ENCODE results near the gene SDC4.

SDC4 gene

GRCh38 chr20:45306431-45306982, 41.7 kb downstream of the SDC4 start, which contains the start of gene RBPJL:
Gene RBPJL (plus strand): TSS chr20:45306840. CDS start chr20:45306923, 83 bp downstream.
- no peak within 1 kb of the TSS for H3K4me3 ChIP-seq (ENCODE audit: low read length)
- DNase-seq (ENCODE audit: low read depth, low spot score) = no peak

- no peak for DNase-seq (ENCODE audit: low read depth, low spot score)
- H3K4me3 ChIP-seq (ENCODE audit: low read length) = no peak overlapping the region
These were observed 43.0 kb downstream of the SDC4 start for GRCh38 chr20:45305262-45305661.

- no peak for DNase-seq (ENCODE audit: low read depth, low spot score)
- no peak overlapping the region for H3K4me3 ChIP-seq (ENCODE audit: low read length)
These were observed 43.7 kb downstream of the SDC4 start for GRCh38 chr20:45304464-45304999.

DNA sequence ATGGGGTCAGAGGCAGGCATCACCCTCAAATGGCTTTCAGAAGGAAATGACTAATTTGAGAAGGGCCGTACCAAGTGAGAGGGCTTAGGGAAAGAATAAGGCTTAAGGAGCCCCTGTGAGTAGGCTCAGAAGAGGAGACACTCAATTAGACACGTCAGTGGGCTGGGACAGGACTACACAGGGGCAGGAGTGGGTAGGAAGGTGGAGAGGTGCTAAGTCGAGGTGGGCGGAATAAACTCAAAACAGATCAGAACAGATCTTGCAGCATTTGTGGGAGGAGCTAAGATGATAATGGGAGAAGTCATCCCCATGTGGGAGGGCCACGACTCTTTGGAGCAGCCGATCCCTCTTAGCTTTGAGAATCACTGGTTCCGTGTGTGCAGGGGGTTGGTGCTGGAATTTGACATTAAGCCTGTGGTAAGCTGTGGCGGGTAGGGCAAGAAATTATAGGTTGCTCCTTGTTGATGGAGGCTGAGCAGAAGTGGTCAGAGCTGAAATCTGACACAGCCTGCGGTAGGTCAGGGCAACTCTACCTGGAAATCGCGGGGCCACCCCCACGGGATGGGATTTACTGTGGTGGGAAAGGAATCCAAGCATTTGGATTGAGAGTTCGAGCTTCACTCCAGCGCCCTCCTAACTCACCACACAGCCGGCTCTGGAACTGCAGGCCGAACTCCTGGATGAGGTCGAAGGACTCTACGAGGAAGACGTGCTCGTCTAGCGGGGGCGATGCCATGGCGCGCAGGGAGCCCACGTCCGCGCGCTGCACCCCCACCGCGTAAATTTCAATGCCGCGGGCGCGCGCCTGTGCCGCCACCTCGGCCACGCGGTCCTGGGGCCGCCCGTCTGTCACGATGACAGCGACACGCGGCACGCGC, 44.4 kb downstream of the SDC4 start:
- no peak for DNase-seq (ENCODE audit: low read depth, low spot score)
- no peak overlapping the region for H3K4me3 ChIP-seq (ENCODE audit: low read length)

DNA sequence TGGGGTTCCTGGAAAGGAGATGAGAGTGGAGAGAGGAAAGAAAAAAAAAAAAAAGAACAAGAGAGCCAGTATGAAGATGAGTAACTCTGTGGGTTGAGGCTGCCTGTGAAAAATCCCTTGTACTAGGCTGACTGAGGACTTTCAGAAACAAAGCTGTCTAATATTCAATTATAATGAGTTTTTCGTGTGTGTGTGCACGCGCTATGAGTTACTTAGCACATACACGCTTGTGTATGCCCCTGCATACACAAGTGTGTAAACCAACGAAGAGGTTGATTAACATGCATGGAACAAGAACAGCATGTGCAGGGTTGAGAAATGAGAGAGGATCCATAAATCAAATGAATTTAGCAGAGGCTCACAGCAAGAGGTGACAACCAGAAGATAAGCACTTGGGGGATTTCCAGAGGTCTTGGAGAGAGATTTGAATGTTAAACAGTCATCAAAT, 46.4 kb downstream of the SDC4 start:
- no peak overlapping the region for H3K4me3 ChIP-seq (ENCODE audit: low read length)
- DNase-seq (ENCODE audit: low read depth, low spot score) = no peak

DNA sequence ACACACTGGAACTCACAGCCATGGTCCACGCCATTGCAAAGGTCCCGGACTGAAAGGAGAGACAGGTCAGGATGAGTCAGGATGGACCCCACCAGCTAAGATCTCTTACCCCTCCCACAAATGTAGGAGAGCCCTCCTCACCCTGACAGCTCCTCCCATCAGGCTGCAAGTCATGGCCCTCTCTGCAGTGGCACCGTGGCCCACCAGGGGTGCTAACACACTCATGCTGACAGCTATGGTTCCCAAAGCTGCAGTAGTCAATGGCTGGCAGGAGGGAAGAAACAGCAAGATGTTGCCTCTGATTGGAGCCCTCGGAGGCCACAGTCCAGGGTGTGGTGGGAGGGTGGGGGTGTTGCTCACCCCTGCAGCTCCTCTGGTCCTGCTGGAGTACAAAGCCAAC, 47.3 kb downstream of the SDC4 start:
- peak; percentile 45 for DNase-seq (ENCODE audit: low read depth, low spot score)
- H3K4me3 ChIP-seq (ENCODE audit: low read length) = no peak overlapping the region

GRCh38 chr20:45299786-45300185, 48.4 kb downstream of the SDC4 start:
- H3K4me3 ChIP-seq (ENCODE audit: low read length) = no peak overlapping the region
- DNase-seq (ENCODE audit: low read depth, low spot score) = no peak

- no peak for DNase-seq (ENCODE audit: low read depth, low spot score)
- no peak overlapping the region for H3K4me3 ChIP-seq (ENCODE audit: low read length)
These were observed 50.3 kb downstream of the SDC4 start for GRCh38 chr20:45297786-45298497.

GRCh38 chr20:45294659-45295058, 53.6 kb downstream of the SDC4 start:
- no peak overlapping the region for H3K4me3 ChIP-seq (ENCODE audit: low read length)
- DNase-seq (ENCODE audit: low read depth, low spot score) = no peak

- no peak for DNase-seq (ENCODE audit: low read depth, low spot score)
- H3K4me3 ChIP-seq (ENCODE audit: low read length) = no peak overlapping the region
These were observed 54.2 kb downstream of the SDC4 start for GRCh38 chr20:45294003-45294368.

DNA sequence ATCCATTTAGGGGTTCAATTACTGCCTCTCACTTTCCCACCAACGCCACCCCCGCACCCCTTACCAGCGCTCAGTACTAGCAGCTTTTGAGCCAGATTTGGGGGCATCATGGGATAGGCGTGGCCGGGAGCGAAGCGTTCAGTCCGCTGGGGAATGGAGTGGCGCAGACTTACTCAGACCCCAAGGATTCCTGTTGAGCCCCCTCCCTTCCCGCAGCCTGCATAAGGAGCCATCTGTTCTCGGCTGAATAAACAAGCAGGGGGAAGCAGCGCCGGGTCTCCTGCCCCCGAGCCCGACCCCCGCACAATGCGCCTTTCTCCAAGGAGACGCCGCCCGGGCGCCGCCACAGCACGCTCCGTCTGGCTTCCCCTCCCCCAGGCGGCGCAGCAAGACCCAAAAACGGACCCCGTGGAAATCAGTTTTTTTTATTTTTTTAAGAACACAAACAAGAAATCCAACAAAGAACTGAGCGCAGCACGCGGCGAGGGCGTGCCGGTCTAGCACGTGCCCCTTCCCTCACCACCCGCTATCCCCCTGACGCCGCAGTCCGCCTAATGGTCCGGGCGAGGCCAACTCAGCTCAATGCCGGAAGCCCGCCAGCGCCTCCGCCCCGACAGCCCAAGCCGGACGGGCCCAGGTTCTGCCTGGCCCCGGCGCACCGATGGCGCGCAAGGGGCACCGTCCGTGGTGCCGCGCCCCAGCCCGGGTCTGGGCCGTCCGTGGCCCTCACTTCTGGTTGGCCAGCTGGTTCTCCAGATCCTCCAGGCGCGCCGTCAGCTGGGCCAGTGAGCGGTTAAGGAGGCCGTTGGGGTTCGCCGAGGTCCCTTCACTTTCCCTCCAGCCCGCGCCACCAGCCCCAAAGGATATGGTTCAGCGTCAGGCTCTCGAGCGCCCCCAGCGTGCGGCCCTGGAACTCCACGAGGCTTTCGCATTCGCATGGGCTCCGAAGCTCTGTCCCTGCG, 54.9 kb downstream of the SDC4 start:
- H3K4me3 ChIP-seq (ENCODE audit: low read length) = no peak overlapping the region
- DNase-seq (ENCODE audit: low read depth, low spot score) = no peak

- no peak for DNase-seq (ENCODE audit: low read depth, low spot score)
These were observed 55.9 kb downstream of the SDC4 start for GRCh38 chr20:45292343-45292742.

GRCh38 chr20:45291526-45291925, 56.7 kb downstream of the SDC4 start:
- no peak overlapping the region for H3K4me3 ChIP-seq (ENCODE audit: low read length)
- DNase-seq (ENCODE audit: low read depth, low spot score) = no peak

More at GRCh38 chr20:45292343-45292742, 55.9 kb downstream of the SDC4 start:
- H3K4me3 ChIP-seq (ENCODE audit: low read length) = no peak overlapping the region

GRCh38 chr20:45290677-45291355, 57.4 kb downstream of the SDC4 start:
- DNase-seq (ENCODE audit: low read depth, low spot score) = peak; percentile 42

GRCh38 chr20:45289942-45290676, 58.1 kb downstream of the SDC4 start:
- H3K4me3 ChIP-seq (ENCODE audit: low read length) = no peak overlapping the region
- no peak for DNase-seq (ENCODE audit: low read depth, low spot score)

More at GRCh38 chr20:45290677-45291355, 57.4 kb downstream of the SDC4 start:
- H3K4me3 ChIP-seq (ENCODE audit: low read length) = no peak overlapping the region

GRCh38 chr20:45288860-45289259, 59.4 kb downstream of the SDC4 start:
- DNase-seq (ENCODE audit: low read depth, low spot score) = no peak
- no peak overlapping the region for H3K4me3 ChIP-seq (ENCODE audit: low read length)

DNA sequence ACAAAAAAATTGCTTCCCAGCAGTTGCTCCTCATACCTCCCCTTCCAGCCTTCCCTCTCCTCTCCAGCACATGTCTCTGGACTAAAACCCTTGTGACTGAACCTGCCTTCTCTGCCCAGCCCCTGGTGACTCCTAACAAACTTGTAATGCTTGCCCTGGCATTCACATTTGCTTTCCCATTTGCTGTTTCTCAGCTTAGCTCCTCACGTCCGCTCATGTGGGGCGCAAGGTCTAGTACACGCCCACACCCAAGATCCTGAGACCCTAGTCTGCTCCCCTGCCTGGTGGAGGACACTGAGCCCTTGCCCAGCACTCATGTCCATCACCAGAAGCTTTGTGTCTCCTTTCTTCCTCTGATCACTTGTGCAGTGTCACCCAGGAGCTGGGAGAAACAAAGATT, 59.8 kb downstream of the SDC4 start:
- no peak for DNase-seq (ENCODE audit: low read depth, low spot score)
- no peak overlapping the region for H3K4me3 ChIP-seq (ENCODE audit: low read length)

Measured in Jurkat, Clone E6-1 (cell line).